IMR-90 (cell line): ENCODE results near the gene CD276.

Source experiments
- BHLHE40 ChIP-seq: fragments of 150-350 bp; IDR thresholded peaks from 2 replicates; pipeline ENCODE4 v1.6.1; 2016; ENCODE audit warnings: mild to moderate bottlenecking, low read depth, low read length
- FOS ChIP-seq: fragments of 150-350 bp; IDR thresholded peaks from 2 replicates; pipeline ENCODE4 v1.6.1; 2016; ENCODE audit warnings: low read depth, low read length
- MAZ ChIP-seq: IDR thresholded peaks from 2 replicates; pipeline ENCODE4 v1.6.1; 2012; ENCODE audit warnings: low read depth, mild to moderate bottlenecking, low read length, improper control_type of control experiment, moderate library complexity, borderline replicate concordance
- MXI1 ChIP-seq: IDR thresholded peaks from 2 replicates; pipeline ENCODE4 v1.6.1; 2012; ENCODE audit warnings: low read depth, mild to moderate bottlenecking, low read length, moderate library complexity, borderline replicate concordance
- POLR2A ChIP-seq: IDR thresholded peaks from 2 replicates; pipeline ENCODE4 v1.6.1; 2012; ENCODE audit warnings: mild to moderate bottlenecking, low read depth, low read length
- RCOR1 ChIP-seq: IDR thresholded peaks from 2 replicates; pipeline ENCODE4 v1.6.1; 2012; ENCODE audit warnings: mild to moderate bottlenecking, low read length, improper control_type of control experiment; ENCODE audit not compliant: insufficient replicate concordance
- RFX5 ChIP-seq: IDR thresholded peaks from 2 replicates; pipeline ENCODE4 v1.8.0; 2012; ENCODE audit warnings: low read depth, mild to moderate bottlenecking, low read length, moderate library complexity
- TF ChIP-seq, protein P1 (sequence below): conservative IDR thresholded peaks from 2 replicates; pipeline ENCODE4 v1.5.1; 2012; ENCODE audit warnings: mild to moderate bottlenecking, low read depth, low read length, improper control_type of control experiment

DNA sequence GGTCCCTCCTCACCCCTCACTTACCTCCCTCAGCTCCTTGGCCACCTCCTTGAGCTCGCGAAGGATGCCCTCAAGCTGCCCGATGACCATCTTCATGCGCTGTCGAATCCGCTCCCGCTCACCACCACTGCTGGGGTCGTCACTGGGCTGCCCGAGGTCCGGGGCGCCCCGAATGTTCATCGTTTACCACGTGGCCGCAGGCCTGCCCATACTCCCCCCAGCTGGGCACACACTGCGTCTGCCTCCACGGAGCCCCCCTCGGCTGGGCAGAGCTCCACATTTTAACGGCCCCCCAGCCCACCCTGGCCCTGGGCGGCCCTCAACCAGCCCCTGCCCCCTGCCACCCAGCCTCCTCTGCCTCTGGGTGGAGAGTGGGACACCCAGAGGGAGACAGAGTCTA lies 66.8 kb downstream of the CD276 start:
- TF ChIP-seq RFX5 = no peak
- TF ChIP-seq, protein P1, sequence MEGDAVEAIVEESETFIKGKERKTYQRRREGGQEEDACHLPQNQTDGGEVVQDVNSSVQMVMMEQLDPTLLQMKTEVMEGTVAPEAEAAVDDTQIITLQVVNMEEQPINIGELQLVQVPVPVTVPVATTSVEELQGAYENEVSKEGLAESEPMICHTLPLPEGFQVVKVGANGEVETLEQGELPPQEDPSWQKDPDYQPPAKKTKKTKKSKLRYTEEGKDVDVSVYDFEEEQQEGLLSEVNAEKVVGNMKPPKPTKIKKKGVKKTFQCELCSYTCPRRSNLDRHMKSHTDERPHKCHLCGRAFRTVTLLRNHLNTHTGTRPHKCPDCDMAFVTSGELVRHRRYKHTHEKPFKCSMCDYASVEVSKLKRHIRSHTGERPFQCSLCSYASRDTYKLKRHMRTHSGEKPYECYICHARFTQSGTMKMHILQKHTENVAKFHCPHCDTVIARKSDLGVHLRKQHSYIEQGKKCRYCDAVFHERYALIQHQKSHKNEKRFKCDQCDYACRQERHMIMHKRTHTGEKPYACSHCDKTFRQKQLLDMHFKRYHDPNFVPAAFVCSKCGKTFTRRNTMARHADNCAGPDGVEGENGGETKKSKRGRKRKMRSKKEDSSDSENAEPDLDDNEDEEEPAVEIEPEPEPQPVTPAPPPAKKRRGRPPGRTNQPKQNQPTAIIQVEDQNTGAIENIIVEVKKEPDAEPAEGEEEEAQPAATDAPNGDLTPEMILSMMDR = no peak
- TF ChIP-seq POLR2A = no peak
- no peak for TF ChIP-seq BHLHE40
- TF ChIP-seq FOS = no peak
- no peak for TF ChIP-seq MXI1
- no peak for TF ChIP-seq MAZ
- TF ChIP-seq RCOR1 = no peak
